ENCODE results near the gene AP1AR.

The AP1AR gene

DNA sequence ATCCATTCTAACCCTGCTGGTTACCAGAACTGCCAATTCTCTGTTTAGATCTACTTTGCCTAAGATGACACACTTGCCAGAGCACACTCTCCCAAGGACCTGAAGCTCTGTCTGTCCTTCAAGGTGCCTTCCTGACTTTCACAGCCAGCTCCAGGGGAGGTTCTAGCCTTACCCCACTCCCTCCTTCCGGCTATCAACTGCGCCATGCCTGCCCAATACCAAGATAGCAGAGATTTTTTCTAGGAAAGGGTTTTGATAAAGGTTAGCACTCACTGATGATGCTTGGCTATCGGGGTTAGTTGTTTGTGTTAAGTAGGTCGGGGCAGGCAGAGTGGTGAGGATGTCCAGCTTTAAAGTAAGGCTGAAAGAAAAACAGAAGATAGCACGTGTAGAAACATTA is 79.9 kb downstream of the AP1AR start:
- no peaks in the 10 kb centered on the region for H3K4me1 ChIP-seq (ENCODE audit: control insufficient read depth, insufficient read depth, low read length)

DNA sequence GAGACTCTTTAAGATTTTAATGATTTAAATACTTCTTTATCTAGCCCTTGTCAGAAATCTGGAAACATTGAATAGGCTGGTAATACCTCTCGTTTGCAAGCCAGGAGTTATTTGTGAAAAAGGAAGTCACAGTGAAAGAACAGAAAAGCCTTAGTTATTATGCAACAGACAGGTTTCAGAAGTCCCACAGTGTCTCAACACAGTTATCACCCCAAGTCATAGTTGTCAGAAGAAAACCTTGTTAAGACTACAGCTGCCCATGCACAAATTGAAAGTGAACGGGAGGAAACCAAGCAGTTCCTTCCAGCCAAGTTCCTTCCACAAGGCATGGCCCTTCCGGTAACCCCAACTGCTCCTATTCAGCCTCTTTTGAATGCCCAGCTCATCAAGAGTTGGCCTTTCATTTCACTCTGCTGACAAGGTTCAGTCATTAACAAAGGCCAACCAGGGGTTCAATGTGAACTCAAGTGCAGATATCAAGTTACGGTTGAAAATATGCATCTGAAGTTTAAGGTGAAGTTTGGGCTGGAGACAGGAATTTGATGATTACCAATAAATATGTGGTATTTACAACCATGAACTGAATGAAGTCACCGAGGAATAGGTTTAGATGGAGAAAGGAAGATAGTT is 81.1 kb downstream of the AP1AR start:
- Histone ChIP-seq H3K36me3 (ENCODE audit: control insufficient read depth, insufficient read depth, low read length) (no peaks in the 10 kb centered on the region), H3K9me3 (ENCODE audit: control insufficient read depth, low read length) (no peaks in the 10 kb centered on the region), H3K9ac (ENCODE audit: low read length) (no peak overlapping the region), H3K27me3 (ENCODE audit: control insufficient read depth, insufficient read depth, low read length) (no peaks in the 10 kb centered on the region), H3K4me1 (ENCODE audit: control insufficient read depth, insufficient read depth, low read length) (no peaks in the 10 kb centered on the region), H3K4me3 (ENCODE audit: low read length) (no peak overlapping the region)

More for the DNA sequence above, 79.9 kb downstream of the AP1AR start:
- Histone ChIP-seq H3K9me3 (ENCODE audit: control insufficient read depth, low read length) (no peaks in the 10 kb centered on the region), H3K36me3 (ENCODE audit: control insufficient read depth, insufficient read depth, low read length) (no peaks in the 10 kb centered on the region), H3K27me3 (ENCODE audit: control insufficient read depth, insufficient read depth, low read length) (no peaks in the 10 kb centered on the region), H3K4me3 (ENCODE audit: low read length) (no peak overlapping the region), H3K9ac (ENCODE audit: low read length) (no peak overlapping the region)

DNA sequence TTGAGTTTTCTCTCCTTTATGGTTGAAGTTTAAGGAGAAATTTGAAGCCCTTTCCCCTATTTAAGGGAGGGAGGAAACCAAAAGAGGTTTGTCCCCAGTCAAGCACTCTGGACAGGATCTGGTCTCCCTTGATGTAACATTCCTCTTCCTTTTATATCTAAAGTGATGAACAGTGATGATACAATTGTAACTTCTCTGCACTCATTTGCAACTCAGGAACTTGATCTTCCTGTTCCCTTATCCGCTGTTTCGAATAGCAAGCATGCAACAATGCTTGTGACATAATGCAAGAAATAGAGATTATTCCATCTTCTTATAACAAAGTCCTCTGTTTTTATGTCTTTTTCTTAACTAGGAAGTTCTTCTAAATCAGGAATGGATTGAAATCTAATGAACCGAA is 83.9 kb downstream of the AP1AR start:
- Histone ChIP-seq H3K4me1 (ENCODE audit: control insufficient read depth, insufficient read depth, low read length) (no peaks in the 10 kb centered on the region), H3K27me3 (ENCODE audit: control insufficient read depth, insufficient read depth, low read length) (no peaks in the 10 kb centered on the region), H3K4me3 (ENCODE audit: low read length) (no peak overlapping the region), H3K36me3 (ENCODE audit: control insufficient read depth, insufficient read depth, low read length) (no peaks in the 10 kb centered on the region), H3K9me3 (ENCODE audit: control insufficient read depth, low read length) (no peaks in the 10 kb centered on the region), H3K9ac (ENCODE audit: low read length) (no peak overlapping the region)

DNA sequence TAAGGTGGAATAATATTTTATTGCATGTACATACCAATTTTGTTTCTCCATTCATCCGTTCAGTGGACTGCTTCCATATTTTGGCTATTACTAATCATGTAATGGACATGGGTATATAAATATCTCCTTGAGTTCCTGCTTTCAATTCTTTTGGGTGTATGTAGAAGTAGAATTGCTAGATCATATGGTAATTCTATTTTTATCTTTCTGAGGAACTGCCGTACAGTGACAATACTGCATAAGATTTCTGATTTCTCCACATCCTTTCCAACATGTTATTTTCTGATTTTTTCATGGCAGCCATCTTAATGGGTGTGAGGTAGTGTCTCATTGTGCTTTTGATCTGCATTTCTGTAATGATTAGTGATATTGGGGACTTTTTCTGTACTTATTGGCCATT is 84.8 kb downstream of the AP1AR start:
- Histone ChIP-seq H3K4me1 (ENCODE audit: control insufficient read depth, insufficient read depth, low read length) (no peaks in the 10 kb centered on the region), H3K36me3 (ENCODE audit: control insufficient read depth, insufficient read depth, low read length) (no peaks in the 10 kb centered on the region), H3K4me3 (ENCODE audit: low read length) (no peak overlapping the region), H3K9me3 (ENCODE audit: control insufficient read depth, low read length) (no peaks in the 10 kb centered on the region), H3K9ac (ENCODE audit: low read length) (no peak overlapping the region), H3K27me3 (ENCODE audit: control insufficient read depth, insufficient read depth, low read length) (no peaks in the 10 kb centered on the region)

DNA sequence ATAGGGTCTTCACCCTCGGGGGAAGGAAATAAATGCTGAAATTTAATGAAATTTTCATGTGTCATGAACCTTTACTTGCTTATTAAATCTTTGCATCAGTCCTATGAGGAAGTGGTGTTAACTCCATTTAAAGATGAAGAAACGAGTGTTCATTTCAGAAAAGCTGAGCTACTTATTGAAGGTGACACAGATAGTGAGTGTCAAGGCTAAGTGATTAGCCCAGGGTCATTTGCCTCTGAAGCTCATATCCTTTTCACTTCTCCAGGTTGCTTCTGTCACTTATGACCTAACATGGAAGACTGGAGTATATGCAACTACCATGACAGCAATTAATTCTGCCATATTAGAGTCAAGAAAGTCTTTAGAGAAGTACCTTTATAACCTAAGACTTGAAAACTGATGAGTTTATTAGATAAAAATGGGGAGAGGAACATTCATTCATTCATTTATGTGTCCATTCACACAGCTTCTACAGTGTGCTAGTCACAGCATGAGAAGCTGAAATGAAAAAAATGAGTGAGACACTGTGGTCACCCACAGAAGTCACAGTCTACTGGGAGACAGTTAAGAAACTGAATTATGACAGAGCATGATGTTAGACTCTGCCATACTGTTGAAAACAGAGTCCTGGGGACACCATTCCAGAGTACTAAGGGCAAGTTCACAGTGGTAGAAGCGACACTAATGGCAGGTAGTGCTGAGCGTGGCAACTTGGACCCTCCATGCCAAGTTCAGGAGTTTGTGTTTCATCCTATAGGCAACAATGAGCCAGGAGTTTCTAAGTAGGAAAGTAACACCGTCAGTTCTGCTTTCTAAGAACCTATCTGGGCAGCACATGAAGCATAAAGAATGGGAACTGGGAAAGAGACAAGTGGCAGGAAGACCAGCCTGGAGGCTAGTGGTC is 86.9 kb downstream of the AP1AR start:
- Histone ChIP-seq H3K36me3 (ENCODE audit: control insufficient read depth, insufficient read depth, low read length) (no peaks in the 10 kb centered on the region), H3K9ac (ENCODE audit: low read length) (no peak overlapping the region), H3K4me3 (ENCODE audit: low read length) (no peak overlapping the region), H3K4me1 (ENCODE audit: control insufficient read depth, insufficient read depth, low read length) (no peaks in the 10 kb centered on the region), H3K9me3 (ENCODE audit: control insufficient read depth, low read length) (no peaks in the 10 kb centered on the region), H3K27me3 (ENCODE audit: control insufficient read depth, insufficient read depth, low read length) (no peaks in the 10 kb centered on the region)
